ENCODE measurements around the gene RLN1.
"Not testable (repeated sequence)": the region's sequence is repeated elsewhere in the genome, so short reads cannot be mapped to it uniquely, and the experiment has no call there.

Gene RLN1

DNA sequence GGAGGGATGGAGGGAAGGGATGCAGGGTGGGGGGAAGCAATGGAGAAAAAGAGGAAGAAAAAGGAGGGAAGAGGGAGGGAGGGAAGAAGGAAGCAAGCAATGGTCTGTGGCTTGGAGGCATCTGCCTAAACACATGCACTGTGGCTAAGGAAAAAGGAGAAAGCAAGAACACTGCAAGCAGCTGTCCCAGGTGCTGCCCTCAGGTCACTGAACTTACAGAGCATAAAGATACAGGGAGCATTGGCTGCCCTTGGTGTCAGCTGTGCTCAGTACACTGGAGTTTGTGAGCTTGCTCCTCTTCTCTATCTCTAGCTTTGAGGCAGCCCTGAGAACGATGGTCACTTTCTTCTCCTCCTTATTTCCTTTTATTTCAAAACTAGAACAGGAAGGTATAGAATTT lies 18.1 kb downstream of the RLN1 start:
- not testable (repeated sequence) for DNase-seq (ENCODE audit: low spot score)

DNA sequence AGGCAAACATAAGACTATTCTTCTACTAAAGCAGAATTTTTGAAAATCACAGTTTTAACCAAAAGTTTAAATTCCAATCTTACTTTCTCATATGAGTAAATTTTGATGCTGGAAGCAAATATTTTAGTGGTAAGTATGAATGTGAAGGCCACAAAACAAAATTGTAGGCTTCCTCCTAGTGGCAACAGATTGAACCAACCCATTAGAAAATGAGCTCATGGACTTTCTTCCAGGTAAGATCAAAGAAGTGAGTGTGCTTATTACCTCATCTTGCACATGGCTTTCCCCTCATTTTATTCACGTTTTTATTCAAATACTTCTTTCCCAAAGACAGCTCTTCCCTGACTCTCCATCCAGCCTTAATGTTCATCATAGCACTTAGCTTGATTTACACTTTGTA lies 18.6 kb downstream of the RLN1 start:
- no peak for DNase-seq (ENCODE audit: low spot score)

DNA sequence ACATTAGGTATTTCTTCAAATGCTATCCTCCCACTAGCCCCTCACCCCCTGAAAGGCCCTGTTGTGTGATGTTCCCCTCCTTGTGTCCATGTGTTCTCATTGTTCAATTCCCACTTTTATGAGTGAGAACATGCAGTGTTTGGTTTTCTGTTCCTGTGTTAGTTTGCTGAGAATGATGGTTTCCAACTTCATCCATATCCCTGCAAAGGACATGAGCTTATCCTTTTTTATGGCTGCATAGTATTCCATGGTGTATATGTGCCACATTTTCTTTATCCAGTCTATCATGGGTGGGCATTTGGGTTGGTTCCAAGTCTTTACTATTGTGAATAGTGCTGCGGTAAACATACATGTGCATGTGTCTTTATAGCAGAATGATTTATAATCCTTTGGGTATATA lies 23.3 kb downstream of the RLN1 start:
- not testable (repeated sequence) for DNase-seq (ENCODE audit: low spot score)

DNA sequence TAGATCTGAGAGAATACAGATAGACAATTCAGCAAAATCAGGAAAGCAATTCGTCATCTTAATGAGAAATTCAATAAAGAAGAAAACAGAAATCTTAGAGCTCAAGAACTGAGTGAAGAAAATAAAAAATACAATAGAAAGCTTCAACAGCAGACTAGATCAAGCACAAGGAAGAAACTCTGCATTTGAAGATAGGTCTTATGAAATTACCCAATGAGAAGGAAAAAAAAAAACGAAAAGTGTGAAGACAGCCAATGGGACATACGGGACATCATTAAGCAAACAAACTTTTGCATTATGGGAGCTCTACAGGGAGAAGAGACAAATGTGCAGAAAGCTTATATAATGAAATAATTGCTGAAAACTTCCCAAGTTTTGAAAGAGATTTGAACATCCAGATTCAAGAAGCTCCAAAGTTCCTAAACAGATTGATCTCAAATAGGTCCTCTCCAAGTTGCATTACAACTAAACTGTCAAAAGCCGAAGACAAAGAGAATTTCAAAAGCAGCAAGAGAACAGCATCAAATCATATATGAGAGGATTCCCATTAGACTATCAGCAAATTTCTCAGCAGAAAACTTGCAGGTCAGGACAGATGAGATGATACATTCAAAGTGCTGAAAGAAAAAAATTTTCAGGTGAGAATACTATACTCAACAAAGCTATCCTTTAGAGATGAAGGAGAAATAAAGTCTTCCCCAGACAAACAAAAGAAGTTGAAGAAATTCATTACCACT lies 24.3 kb downstream of the RLN1 start:
- no peak for DNase-seq (ENCODE audit: low spot score)

DNA sequence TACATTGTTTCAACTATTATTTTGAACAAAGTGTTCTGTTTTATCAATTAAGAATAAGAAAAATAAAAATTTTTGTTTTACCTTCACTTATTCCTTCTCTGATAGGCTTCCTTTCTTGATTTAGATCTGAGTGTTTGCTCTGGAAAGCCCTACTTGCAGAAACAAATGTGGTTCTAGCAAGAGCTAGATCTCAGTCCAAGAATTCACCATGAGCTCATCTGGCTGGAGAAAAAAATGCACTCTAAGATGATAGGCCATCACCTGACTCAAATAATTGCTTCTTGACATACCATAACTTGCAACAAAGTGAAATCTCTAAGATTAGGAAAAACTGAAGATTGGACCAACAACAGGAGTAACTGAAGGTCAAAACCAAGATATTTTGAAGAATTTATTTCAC lies 28.8 kb downstream of the RLN1 start:
- DNase-seq (ENCODE audit: low spot score): no peak

DNA sequence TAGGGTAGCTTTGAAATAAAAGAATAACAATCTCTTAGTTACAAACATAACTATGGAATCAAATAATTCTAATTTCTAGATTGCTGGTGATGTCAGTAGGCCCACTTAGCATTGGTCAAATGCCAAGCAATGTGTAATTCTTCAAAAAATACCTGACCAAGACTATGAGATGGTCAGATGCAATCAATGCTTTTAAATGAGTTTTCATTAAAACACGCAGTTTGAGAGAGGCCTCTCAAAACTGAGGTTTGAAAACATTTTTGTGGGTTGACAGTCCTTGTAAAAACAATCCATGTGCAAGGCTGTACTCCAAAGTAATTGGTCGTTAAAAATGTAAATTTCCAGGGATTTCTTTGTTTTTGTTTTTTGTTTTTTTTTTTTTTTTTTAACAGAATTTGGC lies 33.9 kb downstream of the RLN1 start:
- DNase-seq (ENCODE audit: low spot score): no peak

DNA sequence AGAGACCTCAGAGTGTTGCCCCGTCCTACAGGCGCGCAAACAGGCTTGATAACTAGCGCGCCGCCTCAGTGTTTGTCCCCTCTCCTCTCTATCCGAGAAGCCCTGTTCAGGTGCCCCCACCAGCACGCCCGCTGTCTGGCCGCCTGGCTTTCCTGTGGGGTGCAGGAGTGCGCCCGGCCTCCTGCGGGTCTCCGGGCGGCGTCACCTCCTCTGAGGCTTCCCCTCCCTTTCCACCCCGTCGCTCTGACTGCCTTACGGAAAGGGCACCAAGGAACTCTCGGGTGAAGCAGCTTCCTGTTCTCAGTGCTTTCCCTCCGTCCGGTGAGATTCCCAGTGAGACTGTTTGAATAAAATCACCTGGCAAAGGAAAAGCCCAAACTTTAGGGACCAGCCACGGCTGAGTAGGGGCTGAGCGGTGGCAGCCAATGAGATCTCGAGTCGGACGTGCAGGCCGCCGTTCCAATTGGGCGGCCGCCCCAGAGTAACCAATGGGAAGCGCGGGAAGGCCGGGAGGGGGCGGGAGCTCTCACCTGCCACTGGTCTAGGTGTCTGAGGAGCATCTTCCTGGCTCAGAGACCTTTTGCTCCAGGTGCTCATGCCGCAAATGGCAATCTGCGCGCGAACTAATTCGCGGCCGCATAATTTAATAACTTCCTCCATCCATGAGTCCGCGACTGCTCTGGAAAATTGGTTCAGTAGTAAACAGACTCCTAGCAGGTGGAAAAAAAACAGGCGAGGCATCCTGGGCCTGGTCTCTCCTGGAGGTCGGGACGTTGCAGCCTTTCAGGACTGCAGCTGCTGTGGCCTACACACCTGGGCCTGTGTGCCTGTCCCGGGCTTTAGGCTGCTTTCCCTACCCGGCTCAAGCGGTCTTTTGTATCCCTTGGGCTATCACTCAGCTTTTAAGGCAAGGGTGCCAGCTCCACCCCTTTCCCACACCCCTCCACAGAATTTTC lies 35.6 kb downstream of the RLN1 start, which contains the start of gene RLN2:
Gene RLN2, minus strand, starts transcription at position 877 of the 956 bp plus-strand sequence. Its CDS starts 136 bp downstream, at position 741.
- peak; percentile 28 for DNase-seq (ENCODE audit: low spot score)

DNA sequence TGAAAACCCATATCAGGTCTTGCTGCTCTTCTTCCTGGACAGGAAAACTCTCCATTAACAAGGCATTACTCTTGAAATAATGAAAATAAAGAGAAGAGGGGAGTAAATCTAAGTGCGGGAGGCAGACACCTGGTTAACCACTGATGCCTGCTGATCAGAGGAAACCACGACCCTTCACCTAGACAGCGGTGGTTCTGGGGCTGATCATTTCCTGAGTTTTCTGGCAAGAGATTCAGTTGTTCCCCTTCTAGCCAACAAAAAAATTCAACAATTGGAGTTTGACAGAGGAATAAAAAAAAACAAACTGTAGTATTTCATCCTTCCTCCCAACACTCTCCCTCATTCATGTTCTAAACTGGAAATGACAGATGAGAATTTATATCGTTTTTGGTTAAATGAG lies 38.1 kb downstream of the RLN1 start:
- DNase-seq (ENCODE audit: low spot score): no peak

DNA sequence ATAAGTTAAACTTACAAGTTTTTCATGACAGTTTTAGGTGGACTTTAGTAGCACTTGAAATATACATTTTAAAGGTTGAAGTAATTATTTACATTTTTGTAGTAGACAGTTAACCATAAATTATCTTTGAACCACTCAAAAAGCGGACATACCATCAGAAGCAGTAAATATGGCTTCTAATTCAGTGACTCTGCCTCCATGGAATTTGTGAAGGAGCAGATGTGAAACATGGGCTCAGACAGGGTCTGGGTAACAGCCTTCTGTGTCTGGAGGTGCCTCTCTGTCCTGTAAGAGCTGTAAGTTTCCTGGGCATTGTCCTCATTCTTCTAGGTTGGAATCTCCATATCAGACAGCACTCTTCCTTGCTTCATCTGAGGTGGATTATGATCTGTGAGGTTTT lies 47.5 kb downstream of the RLN1 start:
- DNase-seq (ENCODE audit: low spot score): no peak

DNA sequence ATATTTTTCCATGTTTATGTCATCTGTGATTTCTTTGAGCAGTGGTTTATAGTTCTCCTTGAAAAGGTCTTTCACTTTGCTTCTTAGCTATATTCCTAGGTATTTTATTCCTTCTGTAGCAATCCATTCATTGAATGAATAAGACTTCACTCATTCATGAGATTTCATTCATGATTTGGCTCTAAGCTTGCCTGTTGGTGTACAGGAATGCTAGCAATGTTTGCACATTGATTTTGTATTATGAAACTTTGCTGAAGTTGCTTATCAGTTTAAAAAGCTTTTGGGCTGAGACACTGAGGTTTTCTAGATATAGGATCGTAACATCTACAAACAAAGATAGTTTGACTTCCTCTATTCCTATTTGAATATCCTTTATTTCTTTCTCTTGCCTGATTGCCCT lies 51.1 kb downstream of the RLN1 start:
- no peak for DNase-seq (ENCODE audit: low spot score)

DNA sequence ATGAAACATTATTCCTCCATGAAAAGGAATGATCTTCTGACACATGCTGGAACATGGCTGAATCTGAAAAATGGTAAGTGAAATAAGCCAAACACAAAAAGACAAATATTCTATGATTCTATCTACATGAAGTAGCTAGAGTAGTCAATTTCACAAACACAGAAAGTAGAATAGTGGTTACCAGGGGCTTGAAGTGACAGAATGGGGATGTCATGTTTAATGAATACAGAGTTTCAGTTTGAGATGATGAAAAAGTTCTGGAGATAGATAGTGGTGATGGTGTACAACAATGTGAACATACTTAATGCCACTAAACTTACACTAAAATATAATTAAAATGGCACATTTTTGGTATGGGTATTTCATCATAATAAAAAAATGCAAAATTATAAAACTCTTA lies 53.4 kb downstream of the RLN1 start:
- DNase-seq (ENCODE audit: low spot score): no peak

Measured in cerebellar cortex (tissue), 1 donor.